ENCODE measurements around the gene SFI1.
"Not testable (repeated sequence)": the region's sequence is repeated elsewhere in the genome, so short reads cannot be mapped to it uniquely, and the experiment has no call there.

Gene SFI1

GRCh38 chr22:31486369-31486768 is 10.0 kb upstream of the SFI1 start:
- CTCF ChIA-PET, H3K4me3 Mint-ChIP-seq, H3K9me3 Mint-ChIP-seq, H3K27ac Mint-ChIP-seq, H3K27me3 Mint-ChIP-seq, DNase-seq: not testable (repeated sequence)
- Mint-ChIP-seq H3K4me1 (peaks cover 53% of the 10 kb centered on the region), H3K36me3 (peaks cover 41% of the 10 kb centered on the region)

GRCh38 chr22:31486951-31487350 is 9.4 kb upstream of the SFI1 start:
- Mint-ChIP-seq H3K4me3 (no peak overlapping the region), H3K9me3 (no peaks in the 10 kb centered on the region), H3K36me3 (peaks cover 37% of the 10 kb centered on the region), H3K27me3 (no peaks in the 10 kb centered on the region), H3K27ac (no peak overlapping the region), H3K4me1 (peaks cover 57% of the 10 kb centered on the region)
- DNase-seq = no peak
- CTCF ChIA-PET = no interaction called here

- Mint-ChIP-seq H3K27me3 (no peaks in the 10 kb centered on the region), H3K36me3 (peaks cover 30% of the 10 kb centered on the region), H3K9me3 (no peaks in the 10 kb centered on the region), H3K4me3 (peak overlapping the region; percentile 75), H3K4me1 (peaks cover 61% of the 10 kb centered on the region), H3K27ac (peak overlapping the region; percentile 89)
- DNase-seq = no peak
- CTCF ChIA-PET = interaction anchor here (1.1 to 1.3 kb wide), 2 partner anchors 37 to 198 kb away, joined by 4 read pairs; no protein-coding TSS in a partner anchor
Measured at GRCh38 chr22:31488346-31488883, 7.9 kb upstream of the SFI1 start.

- peaks cover 27% of the 10 kb centered on the region for H3K36me3 Mint-ChIP-seq
- H3K9me3 Mint-ChIP-seq = no peaks in the 10 kb centered on the region
- CTCF ChIA-PET = interaction anchor here (1.1 to 1.3 kb wide), 2 partner anchors 37 to 199 kb away, joined by 4 read pairs; no protein-coding TSS in a partner anchor
- peaks cover 61% of the 10 kb centered on the region for H3K4me1 Mint-ChIP-seq
- peak overlapping the region; percentile 84 for H3K4me3 Mint-ChIP-seq
- H3K27ac Mint-ChIP-seq = peak overlapping the region; percentile 89
- DNase-seq = peak; percentile 46
- no peaks in the 10 kb centered on the region for H3K27me3 Mint-ChIP-seq
Measured at GRCh38 chr22:31488988-31489617, 7.2 kb upstream of the SFI1 start.

GRCh38 chr22:31489632-31490495 is 6.5 kb upstream of the SFI1 start, which contains the start of gene EIF4ENIF1:
Gene EIF4ENIF1, minus strand, starts transcription at chr22:31489842. Its CDS starts 1,124 bp downstream, at chr22:31488718.
- H3K4me3 Mint-ChIP-seq = peak within 1 kb of the TSS; percentile 84
- H3K27ac Mint-ChIP-seq = peak within 1 kb of the TSS; percentile 97
- H3K4me1 Mint-ChIP-seq = peaks cover 60% of the 10 kb centered on the region
- H3K9me3 Mint-ChIP-seq = no peaks in the 10 kb centered on the region
- no peaks in the 10 kb centered on the region for H3K27me3 Mint-ChIP-seq
- H3K36me3 Mint-ChIP-seq = peaks cover 21% of the 10 kb centered on the region
- peak; percentile 91 for DNase-seq
- CTCF ChIA-PET = interaction anchor here (1.3 kb wide), 1 partner anchor 38 kb away, joined by 4 read pairs; no protein-coding TSS in a partner anchor

GRCh38 chr22:31490496-31490925 is 5.8 kb upstream of the SFI1 start:
- Mint-ChIP-seq H3K9me3 (no peaks in the 10 kb centered on the region), H3K4me1 (peaks cover 53% of the 10 kb centered on the region), H3K4me3 (peak overlapping the region; percentile 84), H3K27me3 (no peaks in the 10 kb centered on the region), H3K27ac (peak overlapping the region; percentile 97), H3K36me3 (peaks cover 15% of the 10 kb centered on the region)
- CTCF ChIA-PET = interaction anchor here (0.8 kb wide), 1 partner anchor 38 kb away, joined by 3 read pairs; no protein-coding TSS in a partner anchor
- DNase-seq = peak; percentile 69

GRCh38 chr22:31491218-31491962 is 4.9 kb upstream of the SFI1 start:
- Mint-ChIP-seq H3K4me3 (peak overlapping the region; percentile 84), H3K27ac (peak overlapping the region; percentile 97), H3K9me3 (no peaks in the 10 kb centered on the region), H3K36me3 (peaks cover 13% of the 10 kb centered on the region), H3K27me3 (no peaks in the 10 kb centered on the region), H3K4me1 (peaks cover 59% of the 10 kb centered on the region)
- CTCF ChIA-PET = interaction anchor here (0.8 to 1.0 kb wide), 3 partner anchors 39 to 145 kb away, joined by 3 read pairs; no protein-coding TSS in a partner anchor
- DNase-seq = no peak

- H3K36me3 Mint-ChIP-seq = peaks cover 11% of the 10 kb centered on the region
- CTCF ChIA-PET = interaction anchor here (1.0 kb wide), 2 partner anchors 64 to 145 kb away, joined by 3 read pairs; no protein-coding TSS in a partner anchor
- H3K9me3 Mint-ChIP-seq = no peaks in the 10 kb centered on the region
- H3K27me3 Mint-ChIP-seq = no peaks in the 10 kb centered on the region
- DNase-seq = no peak
- H3K27ac Mint-ChIP-seq = peak overlapping the region; percentile 55
- H3K4me3 Mint-ChIP-seq = no peak overlapping the region
- peaks cover 54% of the 10 kb centered on the region for H3K4me1 Mint-ChIP-seq
Measured at GRCh38 chr22:31492151-31492550, 4.2 kb upstream of the SFI1 start.

- peaks cover 54% of the 10 kb centered on the region for H3K4me1 Mint-ChIP-seq
- peak overlapping the region; percentile 86 for H3K27ac Mint-ChIP-seq
- DNase-seq, H3K4me3 Mint-ChIP-seq, H3K9me3 Mint-ChIP-seq, H3K27me3 Mint-ChIP-seq: not testable (repeated sequence)
- peaks cover 11% of the 10 kb centered on the region for H3K36me3 Mint-ChIP-seq
- CTCF ChIA-PET = interaction anchor here (0.7 kb wide), 1 partner anchor 91 kb away, joined by 4 read pairs; no protein-coding TSS in a partner anchor
Measured at GRCh38 chr22:31493355-31493754, 3.0 kb upstream of the SFI1 start.

GRCh38 chr22:31495343-31495742 is 993 bp upstream of the SFI1 start:
- Mint-ChIP-seq H3K27me3 (no peaks in the 10 kb centered on the region), H3K4me3 (peak overlapping the region; percentile 83), H3K27ac (peak overlapping the region; percentile 94), H3K36me3 (peaks cover 13% of the 10 kb centered on the region), H3K9me3 (no peaks in the 10 kb centered on the region), H3K4me1 (peaks cover 59% of the 10 kb centered on the region)
- no peak for DNase-seq
- CTCF ChIA-PET = no interaction called here

GRCh38 chr22:31496735-31497146 is 405 bp downstream of the SFI1 start:
- peak overlapping the region; percentile 94 for H3K27ac Mint-ChIP-seq
- peaks cover 50% of the 10 kb centered on the region for H3K4me1 Mint-ChIP-seq
- CTCF ChIA-PET = no interaction called here
- no peaks in the 10 kb centered on the region for H3K27me3 Mint-ChIP-seq
- DNase-seq = peak; percentile 66
- H3K4me3 Mint-ChIP-seq = peak overlapping the region; percentile 83
- H3K9me3 Mint-ChIP-seq = no peaks in the 10 kb centered on the region
- peaks cover 14% of the 10 kb centered on the region for H3K36me3 Mint-ChIP-seq

GRCh38 chr22:31497148-31497938 is 1.0 kb downstream of the SFI1 start:
- CTCF ChIA-PET = no interaction called here
- no peaks in the 10 kb centered on the region for H3K27me3 Mint-ChIP-seq
- DNase-seq = no peak
- H3K4me1 Mint-ChIP-seq = peaks cover 50% of the 10 kb centered on the region
- H3K36me3 Mint-ChIP-seq = peaks cover 19% of the 10 kb centered on the region
- H3K4me3 Mint-ChIP-seq = peak overlapping the region; percentile 83
- H3K27ac Mint-ChIP-seq = peak overlapping the region; percentile 94
- H3K9me3 Mint-ChIP-seq = no peaks in the 10 kb centered on the region

GRCh38 chr22:31501738-31502137 is 5.4 kb downstream of the SFI1 start:
- DNase-seq = no peak
- Mint-ChIP-seq H3K27ac (no peak overlapping the region), H3K9me3 (no peaks in the 10 kb centered on the region), H3K4me1 (peaks cover 44% of the 10 kb centered on the region), H3K36me3 (peaks cover 34% of the 10 kb centered on the region), H3K27me3 (no peaks in the 10 kb centered on the region), H3K4me3 (no peak overlapping the region)
- CTCF ChIA-PET = no interaction called here

All from activated naive CD4-positive, alpha-beta T cell treated with anti-CD3 and anti-CD28 coated beads, Interleukin-2, amount 10 ng/mL, durations not matched to agents 7 days and 5 days (primary cell).